Putamen (tissue), 1 donor: ENCODE measurements around the gene AWAT2.

Source experiments
- DNase-seq: peaks from one replicate; pipeline ENCODE4 v3.0.0-alpha.2; 2016; ENCODE audit warnings: low spot score

AWAT2 gene

DNA sequence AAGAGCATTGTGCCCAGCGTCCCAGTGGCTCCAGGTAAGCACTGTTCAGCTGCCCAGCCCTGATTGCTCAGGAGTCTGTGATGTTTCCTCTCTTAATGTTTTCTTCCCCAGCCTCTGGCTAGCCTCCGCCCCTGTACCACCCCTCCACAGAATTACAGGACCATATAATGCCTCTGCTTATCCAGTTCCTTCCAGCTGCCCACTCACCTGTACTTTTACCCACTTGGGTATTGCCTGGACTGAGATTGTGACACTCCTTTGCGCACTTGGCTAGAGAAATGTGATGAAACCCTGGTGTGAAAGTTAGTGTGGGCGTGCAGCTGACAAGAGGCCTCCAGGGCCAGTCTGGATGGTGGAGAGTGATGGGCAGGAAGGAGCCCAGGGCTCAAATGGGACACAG lies at the start of gene AWAT2:
AWAT2 (minus strand) TSS at position 14 of the 400 bp plus-strand sequence; CDS start at position 8, 6 bp downstream.
- DNase-seq: no peak

GRCh38 chrX:70096052-70096451 lies 46.3 kb upstream of the AWAT2 start:
- DNase-seq: no peak

DNA sequence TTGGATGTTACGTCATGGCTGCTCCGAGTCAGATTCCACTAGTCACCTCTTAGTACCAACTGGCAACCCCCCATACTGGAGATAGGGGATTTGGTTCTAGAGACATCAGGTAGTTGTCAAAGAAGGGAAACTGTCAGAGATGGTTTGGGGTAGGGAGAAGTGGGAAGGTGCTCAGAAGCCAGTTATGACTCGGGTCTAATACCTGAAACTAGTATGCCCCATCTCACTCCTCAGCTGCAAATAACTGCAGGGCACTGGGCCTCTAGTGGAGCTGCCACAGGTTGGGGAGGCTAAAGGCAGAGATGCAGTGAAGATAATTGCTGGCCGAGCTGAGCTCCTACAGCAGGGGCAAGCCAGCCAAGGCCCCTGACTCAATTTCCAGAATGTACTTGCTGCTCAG lies 42.5 kb upstream of the AWAT2 start:
- no peak for DNase-seq

DNA sequence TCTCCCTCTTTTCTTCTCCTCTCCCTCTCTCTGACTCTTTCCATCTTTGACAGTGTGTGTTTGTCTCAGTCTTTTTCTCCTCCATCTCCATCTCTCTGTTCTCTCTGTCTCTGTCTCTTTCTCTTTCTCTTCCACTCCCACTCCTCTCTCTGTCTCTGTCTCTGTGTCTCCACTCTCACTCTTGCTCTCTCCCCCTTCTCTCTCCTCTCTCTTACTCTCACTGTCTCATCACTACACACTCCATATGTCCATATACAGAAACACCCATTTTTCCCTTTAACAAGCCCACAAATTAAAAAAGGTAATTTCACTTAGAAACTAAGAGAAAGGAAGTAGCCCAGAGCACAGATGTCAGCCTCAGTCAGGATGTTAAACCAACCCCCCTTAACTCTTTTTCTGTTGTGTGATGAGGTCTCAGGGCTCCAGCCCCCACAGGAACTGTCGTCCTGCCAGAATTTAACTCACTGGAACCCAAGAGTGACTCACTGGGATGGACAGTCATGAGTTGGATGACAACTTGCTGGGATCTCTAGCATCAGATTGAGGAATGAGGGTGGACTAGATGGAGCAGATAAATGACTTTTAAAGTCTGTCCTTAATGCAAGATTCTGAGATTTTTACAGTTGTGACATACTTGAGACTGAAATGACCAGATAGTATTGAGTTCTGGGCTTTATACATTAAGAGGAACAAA lies 40.0 kb upstream of the AWAT2 start:
- DNase-seq: no peak

DNA sequence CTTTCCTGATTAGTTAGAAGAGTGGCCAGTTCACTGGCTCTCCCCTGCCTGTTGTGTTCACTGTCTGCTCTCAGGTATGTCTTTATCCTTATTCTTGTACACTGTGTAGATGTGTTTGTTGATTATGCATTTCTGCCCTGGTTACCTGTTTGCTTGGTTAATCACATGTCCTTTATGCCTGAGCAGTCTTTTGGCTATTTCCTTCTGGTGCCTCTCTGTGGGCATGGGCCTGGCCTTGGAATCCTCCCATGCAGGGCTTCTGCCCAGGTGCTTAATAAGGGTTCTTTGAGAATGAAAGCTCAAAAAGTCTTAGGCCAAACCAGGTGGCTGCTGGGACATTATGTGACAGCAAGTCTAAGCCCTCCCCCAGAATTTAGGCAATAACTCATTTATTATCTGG lies 39.0 kb upstream of the AWAT2 start:
- no peak for DNase-seq

DNA sequence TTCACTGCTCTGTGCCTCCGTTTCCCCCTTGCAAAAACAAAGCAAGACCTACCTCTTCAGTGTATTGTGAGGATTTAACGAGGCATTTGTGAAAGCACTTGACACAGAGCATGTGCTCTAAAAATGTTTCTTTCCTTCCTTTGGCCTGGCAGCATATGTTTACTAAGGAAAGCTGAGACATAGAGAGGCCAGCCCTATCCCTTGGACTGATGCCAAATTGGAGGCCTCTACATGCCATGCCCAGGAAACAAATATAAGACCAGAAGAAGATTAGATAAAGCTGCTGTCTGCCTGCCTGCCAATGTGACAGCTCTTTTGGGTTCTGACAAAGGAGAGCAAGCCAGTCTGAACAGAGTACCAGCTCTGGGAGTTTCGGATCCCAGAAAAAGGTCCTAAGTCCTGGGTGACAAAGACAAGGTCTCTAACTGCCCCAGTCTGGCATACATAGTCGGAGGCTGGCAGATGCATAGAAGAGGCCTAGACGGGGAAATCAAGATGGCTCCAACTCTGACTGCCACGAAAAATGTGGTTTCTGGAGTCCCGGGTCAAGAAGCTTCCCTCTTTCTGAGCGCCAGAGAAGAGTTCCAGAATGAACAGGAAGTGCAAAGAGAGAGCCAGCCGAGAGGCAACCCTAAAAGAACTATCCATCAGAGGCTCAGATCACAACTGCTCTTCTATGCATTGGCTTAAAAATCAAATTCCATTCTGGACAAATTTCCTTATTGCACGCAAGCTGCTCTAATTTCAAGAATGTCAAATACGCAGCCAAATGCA lies 38.3 kb upstream of the AWAT2 start:
- no peak for DNase-seq

- DNase-seq: no peak
These were observed 35.0 kb upstream of the AWAT2 start for GRCh38 chrX:70084592-70085240.

- DNase-seq: no peak
These were observed 33.0 kb upstream of the AWAT2 start for GRCh38 chrX:70082723-70083122.

DNA sequence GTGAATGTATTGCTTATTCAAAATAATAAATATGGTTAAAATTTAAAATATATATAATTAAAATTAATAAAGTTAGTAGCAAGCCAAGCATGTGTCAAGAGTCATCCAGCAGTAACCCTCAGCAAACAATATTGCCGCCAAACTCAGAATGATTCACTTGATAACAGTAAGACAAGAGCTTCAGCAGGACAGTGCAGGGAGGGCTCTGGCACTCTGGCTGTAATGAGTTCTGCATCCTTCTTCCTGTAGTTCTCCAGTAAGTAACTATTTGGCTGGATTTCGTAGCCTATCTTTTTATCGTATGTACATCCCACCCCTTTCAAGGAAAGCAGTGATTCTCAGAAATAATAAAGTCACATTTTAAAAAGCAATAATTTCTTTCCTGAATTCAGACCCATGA lies 30.1 kb upstream of the AWAT2 start:
- no peak for DNase-seq

GRCh38 chrX:70079297-70079696 lies 29.6 kb upstream of the AWAT2 start:
- no peak for DNase-seq

GRCh38 chrX:70066646-70067045 lies 16.9 kb upstream of the AWAT2 start:
- no peak for DNase-seq

- no peak for DNase-seq
These were observed 13.3 kb upstream of the AWAT2 start for GRCh38 chrX:70062961-70063550.

GRCh38 chrX:70062076-70062475 lies 12.3 kb upstream of the AWAT2 start, which contains the start of gene OTUD6A:
OTUD6A (plus strand) TSS chrX:70062457; CDS start chrX:70062525, 68 bp downstream.
- no peak for DNase-seq

DNA sequence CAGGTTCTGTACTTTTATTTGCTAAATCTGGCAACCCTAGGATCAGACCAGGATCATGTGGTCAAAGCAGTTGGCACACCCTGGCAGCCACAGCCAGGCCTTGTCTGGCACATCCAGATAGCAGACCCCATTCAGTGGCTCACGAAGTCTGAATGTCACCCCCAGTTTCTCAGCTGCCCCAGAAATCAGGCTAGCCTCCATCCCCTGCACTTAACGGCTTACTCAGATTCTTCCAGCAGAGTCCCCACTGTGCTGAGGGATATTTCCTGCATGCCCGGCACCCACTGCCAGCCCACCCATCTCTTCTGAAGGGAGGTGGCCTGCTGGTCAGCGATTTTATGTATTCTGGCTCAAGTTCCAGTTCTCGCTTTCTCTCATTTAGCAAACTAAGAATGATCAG lies 4.7 kb upstream of the AWAT2 start:
- no peak for DNase-seq

DNA sequence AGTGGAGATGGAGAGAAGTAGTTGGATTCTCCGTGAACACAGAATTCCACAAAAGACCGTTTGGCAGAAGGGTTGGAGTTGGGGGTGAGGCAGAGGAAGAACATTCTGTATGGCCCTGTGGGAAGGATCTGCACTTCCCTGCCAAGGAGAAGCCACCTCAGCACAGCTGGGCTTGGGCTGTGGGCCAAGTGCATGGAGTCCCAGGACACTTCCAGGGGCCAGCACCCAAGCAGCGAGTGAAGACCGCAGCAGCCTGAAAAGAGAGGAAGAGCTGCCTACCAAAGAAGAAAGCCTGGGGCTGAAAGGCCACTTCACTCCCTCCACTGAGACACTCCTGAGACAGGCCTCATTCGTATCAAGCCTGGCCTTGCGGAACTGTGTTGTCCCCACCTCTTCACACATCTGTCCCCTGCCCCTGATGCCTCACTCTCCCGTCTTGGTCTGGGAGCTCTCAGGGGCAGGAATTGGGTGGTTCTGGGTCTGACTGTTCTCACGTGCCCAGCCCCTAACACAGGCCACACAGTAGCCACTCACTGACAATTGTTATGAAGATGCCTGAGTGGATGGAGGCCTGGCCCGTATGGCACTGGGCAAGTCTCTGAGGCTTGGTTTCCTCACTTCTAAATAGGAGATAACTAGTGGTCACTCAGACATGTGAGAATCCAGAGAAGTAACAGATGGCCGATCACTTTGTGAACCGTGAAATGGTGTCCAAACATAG lies 3.3 kb upstream of the AWAT2 start:
- DNase-seq: no peak

DNA sequence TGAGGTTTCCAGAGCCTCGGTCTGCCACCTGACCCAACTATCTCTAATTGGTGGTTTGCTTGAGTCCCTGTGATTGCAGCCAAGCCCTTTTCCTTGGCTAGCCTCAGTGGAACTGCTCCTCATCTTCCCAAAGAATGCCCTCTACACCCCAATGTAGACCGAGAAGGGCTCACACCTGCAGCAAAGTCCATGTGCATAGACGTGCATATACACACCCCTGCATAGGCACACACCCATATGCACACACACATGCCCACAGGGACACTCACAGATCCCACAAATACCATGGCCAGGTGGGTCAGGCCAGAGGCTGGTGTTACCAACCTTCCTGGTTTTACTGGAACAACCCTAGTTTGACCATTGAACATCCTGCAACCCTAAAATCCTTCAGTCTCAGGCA lies 332 bp downstream of the AWAT2 start:
- no peak for DNase-seq

DNA sequence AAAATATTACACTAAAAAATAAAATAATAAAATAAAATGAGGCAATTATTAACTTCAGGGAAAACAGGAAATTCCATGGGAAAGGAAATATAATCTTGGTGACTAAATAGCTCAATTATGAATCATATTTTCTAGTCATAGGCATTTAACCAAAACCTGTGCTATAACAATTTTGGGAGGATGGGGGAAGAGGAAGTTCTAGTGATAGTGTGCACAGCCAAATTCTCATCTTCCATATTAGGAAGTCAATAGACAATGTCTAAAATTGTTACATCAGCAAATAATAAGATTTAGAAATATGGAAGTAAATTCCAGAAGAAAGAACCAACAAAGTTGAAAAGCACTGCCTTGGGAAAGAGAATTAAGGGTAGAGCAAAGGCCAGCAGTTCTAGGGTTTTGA lies 2.8 kb downstream of the AWAT2 start:
- no peak for DNase-seq

- no peak for DNase-seq
These were observed 5.0 kb downstream of the AWAT2 start for GRCh38 chrX:70044541-70045245.

DNA sequence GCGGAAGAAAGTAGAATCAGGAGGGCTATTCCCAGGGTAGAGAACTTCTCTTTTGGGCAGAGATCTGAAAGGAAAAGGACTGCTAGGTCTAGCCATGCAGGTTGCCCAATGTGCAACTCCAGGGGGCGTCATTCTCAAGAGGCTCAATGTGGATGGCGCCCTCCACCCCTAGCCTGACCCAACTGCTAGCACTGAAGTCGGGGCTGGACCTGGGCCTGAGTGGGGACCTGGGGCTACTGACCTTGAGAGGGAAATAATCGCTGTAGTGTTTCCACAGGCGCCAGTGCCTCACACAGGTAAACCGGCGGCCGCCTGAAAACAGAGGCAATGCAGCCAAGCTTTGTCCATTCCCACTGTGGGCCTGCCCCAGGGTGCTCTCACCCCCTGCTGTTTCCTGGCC lies 6.1 kb downstream of the AWAT2 start:
- no peak for DNase-seq

DNA sequence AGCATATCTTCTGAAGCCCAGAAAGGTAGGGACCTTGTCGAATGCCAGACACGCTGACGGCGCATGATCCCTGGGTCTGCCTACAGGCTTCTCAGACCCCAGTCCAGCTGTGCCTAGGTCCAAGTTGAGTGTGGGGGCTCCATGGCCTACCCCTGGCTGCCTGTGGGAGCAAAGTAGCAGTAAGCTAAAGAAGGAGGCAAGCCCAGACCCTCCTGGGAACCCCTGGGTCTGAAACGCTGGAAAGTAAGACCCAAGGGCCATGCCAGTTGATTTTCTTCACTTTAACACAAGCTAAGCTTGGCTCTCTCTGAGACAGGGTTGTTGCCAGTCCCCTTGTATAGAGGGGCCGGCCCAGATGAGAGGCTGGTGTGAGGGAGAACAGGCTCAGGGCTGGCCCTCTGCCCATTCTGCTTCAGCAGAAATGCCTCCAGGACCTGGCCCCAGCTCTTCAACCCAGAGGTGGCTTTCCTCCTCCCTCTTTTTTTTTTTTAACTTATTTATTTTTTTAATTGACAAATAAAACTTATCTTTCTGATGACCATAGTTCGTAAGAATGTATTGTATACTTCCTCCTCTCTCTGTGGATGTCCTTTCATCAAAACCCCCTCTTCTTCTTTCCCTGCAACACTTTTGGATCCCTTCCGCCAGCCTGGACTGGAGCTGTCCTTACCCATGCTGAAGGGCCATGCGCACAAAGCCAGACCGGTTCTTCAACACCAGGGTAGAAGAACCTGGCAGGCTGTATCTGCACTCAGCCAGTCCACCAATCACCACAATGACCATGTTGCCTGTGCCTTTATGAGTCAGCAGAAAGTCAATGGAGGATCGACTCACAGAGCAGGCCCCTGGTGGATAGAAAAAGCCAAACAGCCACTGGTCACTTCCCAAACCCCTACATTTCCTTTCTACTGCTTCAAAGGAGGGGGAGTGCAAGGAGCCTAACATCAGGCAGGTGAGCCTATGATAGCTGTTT lies 7.1 kb downstream of the AWAT2 start:
- no peak for DNase-seq
